ENCODE results near the gene OSBP2. TPM values are rescaled to one million over a fixed set of nuclear protein-coding genes. Genes with fewer than 3 reads are reported as not detected.

OSBP2 gene
- total and polyA plus RNA-seq, 9 donors = 1.3 to 5.1 (median 1.4) TPM

- TF ChIP-seq EP300 (IDR thresholded peaks at IDR 0.05) = no peak
- no peak for TF ChIP-seq POLR2A (IDR thresholded peaks at IDR 0.05)
- TF ChIP-seq CTCF (IDR thresholded peaks at IDR 0.05) = no peak
- peak in 2 of 5 donors; percentile 5 to 23 for DNase-seq
- intact Hi-C loops (cut with DNase I) = no loop called here
- 78 to 86% (median 79%) methylated on average over 8 of the region's 8 CpGs for WGBS, 3 donors
- H3K36me3 ChIP-seq = no peaks in the 10 kb centered on the region
- H3K27ac ChIP-seq = no peak overlapping the region
- H3K27me3 ChIP-seq = no peaks in the 10 kb centered on the region
- no peaks in the 10 kb centered on the region for H3K4me1 ChIP-seq (ENCODE audit: insufficient read depth)
- no peaks in the 10 kb centered on the region for H3K9me3 ChIP-seq
- no peak overlapping the region for H3K4me3 ChIP-seq
These were observed 196.7 kb downstream of the OSBP2 start for GRCh38 chr22:30891443-30891755.

DNA sequence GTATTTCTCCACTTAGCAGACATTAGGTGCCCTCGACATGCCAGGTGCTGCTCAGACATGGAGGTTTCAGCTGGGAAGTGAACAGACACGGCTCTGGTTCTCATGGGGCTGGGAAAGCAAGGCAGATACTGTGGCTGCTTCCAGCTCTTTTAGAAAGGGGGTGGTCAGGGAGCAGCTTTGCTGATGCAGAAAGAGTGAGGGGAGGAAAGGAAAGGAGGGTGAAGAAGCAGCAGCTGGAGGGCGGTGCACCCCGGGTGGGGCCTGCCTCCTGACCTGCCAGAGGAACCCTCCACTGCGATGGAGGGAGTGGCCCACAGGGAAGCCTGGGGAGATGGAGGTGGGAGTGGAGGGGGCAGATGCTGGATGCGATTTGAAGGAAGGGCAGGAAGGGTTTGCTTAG, 197.1 kb downstream of the OSBP2 start:
- no peaks in the 10 kb centered on the region for H3K36me3 ChIP-seq
- no peaks in the 10 kb centered on the region for H3K27me3 ChIP-seq
- TF ChIP-seq POLR2A (IDR thresholded peaks at IDR 0.05) = no peak
- TF ChIP-seq EP300 (IDR thresholded peaks at IDR 0.05) = no peak
- no peak for TF ChIP-seq CTCF (IDR thresholded peaks at IDR 0.05)
- no peaks in the 10 kb centered on the region for H3K9me3 ChIP-seq
- 81 to 83% (median 83%) methylated on average over 6 of the region's 6 CpGs for WGBS, 3 donors
- intact Hi-C loops (cut with DNase I) = no loop called here
- H3K4me1 ChIP-seq (ENCODE audit: insufficient read depth) = no peaks in the 10 kb centered on the region
- no peak overlapping the region for H3K27ac ChIP-seq
- peak in 1 of 5 donors; percentile 6 for DNase-seq
- no peak overlapping the region for H3K4me3 ChIP-seq

- Histone ChIP-seq H3K4me3 (no peak overlapping the region), H3K4me1 (ENCODE audit: insufficient read depth) (no peaks in the 10 kb centered on the region), H3K9me3 (no peaks in the 10 kb centered on the region), H3K27me3 (no peaks in the 10 kb centered on the region), H3K36me3 (no peaks in the 10 kb centered on the region), H3K27ac (no peak overlapping the region)
- no peak for DNase-seq
- intact Hi-C loops (cut with DNase I) = no loop called here
- WGBS, 3 donors = 91 to 99% (median 92%) methylated on average over 8 of the region's 8 CpGs
- TF ChIP-seq EP300 (IDR thresholded peaks at IDR 0.05) = no peak
- TF ChIP-seq POLR2A (IDR thresholded peaks at IDR 0.05) = no peak
- no peak for TF ChIP-seq CTCF (IDR thresholded peaks at IDR 0.05)
These were observed 197.6 kb downstream of the OSBP2 start for GRCh38 chr22:30892286-30892685.

GRCh38 chr22:30892731-30893221, 198.1 kb downstream of the OSBP2 start:
- no peak for TF ChIP-seq EP300 (IDR thresholded peaks at IDR 0.05)
- TF ChIP-seq POLR2A (IDR thresholded peaks at IDR 0.05) = no peak
- no peaks in the 10 kb centered on the region for H3K36me3 ChIP-seq
- WGBS, 3 donors = 96 to 100% (median 97%) methylated on average over 4 to 5 of the region's 5 CpGs
- H3K4me1 ChIP-seq (ENCODE audit: insufficient read depth) = no peaks in the 10 kb centered on the region
- no peak overlapping the region for H3K4me3 ChIP-seq
- H3K27ac ChIP-seq = no peak overlapping the region
- no peaks in the 10 kb centered on the region for H3K9me3 ChIP-seq
- intact Hi-C loops (cut with DNase I) = no loop called here
- DNase-seq = no peak
- H3K27me3 ChIP-seq = no peaks in the 10 kb centered on the region

DNA sequence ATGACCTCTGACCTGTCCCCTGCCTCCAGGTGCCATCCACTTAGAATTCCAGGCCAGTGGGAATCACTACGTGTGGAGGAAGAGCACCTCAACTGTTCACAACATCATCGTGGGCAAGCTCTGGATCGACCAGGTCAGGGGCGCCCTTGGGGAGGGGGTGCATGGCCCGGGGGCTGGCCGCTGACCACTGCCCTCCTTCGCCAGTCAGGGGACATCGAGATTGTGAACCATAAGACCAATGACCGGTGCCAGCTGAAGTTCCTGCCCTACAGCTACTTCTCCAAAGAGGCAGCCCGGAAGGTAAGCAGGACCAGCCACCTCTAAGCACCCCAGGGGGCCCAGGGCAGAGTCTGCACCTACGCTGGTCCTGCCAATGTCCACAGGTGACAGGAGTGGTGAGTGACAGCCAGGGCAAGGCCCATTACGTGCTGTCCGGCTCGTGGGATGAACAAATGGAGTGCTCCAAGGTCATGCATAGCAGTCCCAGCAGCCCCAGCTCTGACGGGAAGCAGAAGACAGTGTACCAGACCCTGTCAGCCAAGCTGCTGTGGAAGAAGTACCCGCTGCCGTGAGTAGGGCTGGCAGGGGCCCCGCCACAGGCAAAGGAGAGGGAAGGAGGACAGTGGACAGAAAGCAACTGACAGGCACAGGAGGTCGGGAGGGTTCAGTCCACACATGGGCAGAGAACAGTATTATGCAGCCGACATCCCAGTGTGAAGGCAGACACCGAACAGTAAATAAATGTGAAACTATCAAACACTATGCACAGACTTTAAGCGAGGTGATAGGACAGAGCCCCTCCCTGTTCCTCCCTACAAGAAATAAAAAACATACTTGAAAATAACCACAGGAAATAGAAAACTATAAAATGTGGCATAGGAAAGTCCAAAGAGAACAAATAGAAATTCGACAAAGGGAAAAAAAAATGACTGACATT, 199.0 kb downstream of the OSBP2 start:
- Histone ChIP-seq H3K27ac (no peak overlapping the region), H3K4me3 (no peak overlapping the region), H3K27me3 (no peaks in the 10 kb centered on the region), H3K9me3 (no peaks in the 10 kb centered on the region), H3K4me1 (ENCODE audit: insufficient read depth) (no peaks in the 10 kb centered on the region), H3K36me3 (no peaks in the 10 kb centered on the region)
- DNase-seq = no peak
- intact Hi-C loops (cut with DNase I) = no loop called here
- no peak for TF ChIP-seq EP300 (IDR thresholded peaks at IDR 0.05)
- no peak for TF ChIP-seq POLR2A (IDR thresholded peaks at IDR 0.05)
- no peak for TF ChIP-seq CTCF (IDR thresholded peaks at IDR 0.05)
- 67 to 77% (median 67%) methylated on average over 23 of the region's 23 CpGs for WGBS, 3 donors
